Measurements from ENCODE around the gene WEE2.
"Not testable (repeated sequence)": the region's sequence is repeated elsewhere in the genome, so short reads cannot be mapped to it uniquely, and the experiment has no call there.

Gene WEE2

DNA sequence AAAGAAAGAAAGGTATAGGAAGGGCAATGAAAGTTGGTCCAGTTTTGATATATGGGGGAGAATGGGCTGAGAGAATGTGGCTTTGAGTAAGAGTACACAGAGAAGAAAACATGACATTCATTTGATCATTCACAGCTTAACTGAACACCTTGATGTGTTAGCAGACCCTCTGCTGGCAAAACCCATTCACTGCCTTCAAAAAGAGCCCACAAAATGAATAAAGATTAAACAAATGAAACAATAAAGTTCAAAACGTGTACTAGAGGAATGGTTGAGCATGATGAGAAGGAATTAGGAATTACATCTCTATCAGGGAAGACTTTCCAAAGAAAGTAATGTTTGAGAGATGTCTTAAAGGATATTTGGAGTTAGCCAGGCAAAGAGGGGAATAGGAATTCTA is 2.1 kb downstream of the WEE2 start:
- in situ Hi-C loops (cut with HindIII; ENCODE audit: low sequenced_read_pairs): no loop called here

DNA sequence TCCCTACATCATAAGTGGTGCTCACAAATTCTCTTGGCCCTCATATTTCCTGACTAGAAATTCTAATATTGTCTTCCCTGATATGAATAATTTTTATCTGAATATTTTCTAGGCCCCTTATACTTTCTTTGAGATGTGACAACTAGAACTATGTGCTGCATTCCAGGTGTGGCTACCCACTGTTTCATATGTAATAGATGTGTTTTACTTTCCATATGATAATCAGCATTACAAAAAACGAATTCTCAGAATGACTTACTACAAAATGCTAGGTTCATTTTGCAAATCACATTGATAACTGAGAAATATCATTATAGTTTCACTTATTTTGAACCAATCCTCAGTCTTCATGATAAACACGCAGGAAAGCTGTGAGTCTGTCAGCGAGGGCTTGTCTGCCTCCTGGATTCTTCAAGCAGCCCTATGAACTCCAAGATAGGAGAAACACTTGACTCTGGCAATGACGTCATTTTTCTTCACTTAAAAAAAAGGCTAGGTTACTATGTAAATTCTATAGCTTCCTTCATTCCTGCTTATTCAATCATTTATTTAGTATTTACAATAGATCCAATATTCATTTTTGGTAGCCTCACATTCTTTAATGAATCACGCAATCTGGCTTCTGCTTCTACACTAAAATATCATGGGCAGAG is 4.6 kb downstream of the WEE2 start:
- in situ Hi-C loops (cut with HindIII; ENCODE audit: low sequenced_read_pairs): no loop called here

DNA sequence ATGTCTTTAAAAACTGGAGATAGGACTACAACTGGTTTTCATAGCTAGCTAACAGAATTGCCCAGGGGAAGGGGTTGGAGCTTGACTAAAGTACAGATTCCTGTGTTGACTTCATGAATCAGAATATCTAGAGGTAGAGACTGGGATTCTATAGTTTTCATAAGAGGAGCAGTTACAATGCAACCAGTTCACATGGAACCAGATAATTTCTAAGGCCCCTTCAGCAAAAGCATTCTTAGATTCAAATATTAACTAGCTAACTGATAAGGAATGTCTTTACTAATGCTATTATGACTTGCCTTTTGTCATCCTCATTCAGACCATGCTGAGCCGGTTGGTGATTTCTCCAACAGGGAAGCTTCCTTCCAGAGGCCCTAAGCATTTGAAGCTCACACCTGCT is 5.7 kb downstream of the WEE2 start:
- in situ Hi-C loops (cut with HindIII; ENCODE audit: low sequenced_read_pairs): no loop called here

DNA sequence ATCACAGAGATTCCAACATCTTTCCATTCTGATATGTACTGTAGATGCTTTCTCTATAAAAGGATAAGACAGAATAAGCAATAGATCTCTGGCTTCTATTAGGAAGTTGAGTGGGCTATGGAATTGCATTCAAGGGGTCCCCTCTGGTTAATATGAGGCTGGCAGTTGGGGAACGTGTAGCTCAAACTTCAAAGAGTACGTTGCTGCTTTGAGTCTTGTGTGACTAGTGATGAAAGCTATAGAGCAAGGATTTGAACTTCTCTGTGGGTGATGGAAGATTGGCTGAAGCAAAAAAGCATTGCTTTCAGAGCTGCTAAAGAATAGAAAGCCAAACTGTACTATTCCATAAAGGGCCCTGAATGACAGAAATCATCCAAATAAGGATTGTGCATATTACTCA is 6.4 kb downstream of the WEE2 start:
- in situ Hi-C loops (cut with HindIII; ENCODE audit: low sequenced_read_pairs): no loop called here

DNA sequence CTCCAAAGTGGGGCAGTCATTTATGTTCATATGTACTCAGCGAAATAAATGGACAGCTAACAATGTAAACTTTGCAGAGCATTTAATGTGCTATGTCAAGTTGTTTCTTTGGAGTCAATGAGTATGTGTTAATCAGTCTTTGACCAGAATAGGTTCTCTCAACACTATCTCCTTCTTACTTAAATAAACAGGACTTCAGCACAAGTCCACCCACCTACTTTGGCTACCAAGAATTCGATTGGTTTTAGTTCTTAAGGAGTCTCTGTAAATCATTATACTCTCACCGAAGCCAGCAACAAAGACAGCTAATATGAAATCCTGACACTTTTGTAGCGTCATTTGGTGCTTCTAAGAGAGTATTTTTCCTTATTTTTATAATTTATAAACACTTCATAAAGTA is 6.9 kb downstream of the WEE2 start:
- in situ Hi-C loops (cut with HindIII; ENCODE audit: low sequenced_read_pairs): no loop called here

DNA sequence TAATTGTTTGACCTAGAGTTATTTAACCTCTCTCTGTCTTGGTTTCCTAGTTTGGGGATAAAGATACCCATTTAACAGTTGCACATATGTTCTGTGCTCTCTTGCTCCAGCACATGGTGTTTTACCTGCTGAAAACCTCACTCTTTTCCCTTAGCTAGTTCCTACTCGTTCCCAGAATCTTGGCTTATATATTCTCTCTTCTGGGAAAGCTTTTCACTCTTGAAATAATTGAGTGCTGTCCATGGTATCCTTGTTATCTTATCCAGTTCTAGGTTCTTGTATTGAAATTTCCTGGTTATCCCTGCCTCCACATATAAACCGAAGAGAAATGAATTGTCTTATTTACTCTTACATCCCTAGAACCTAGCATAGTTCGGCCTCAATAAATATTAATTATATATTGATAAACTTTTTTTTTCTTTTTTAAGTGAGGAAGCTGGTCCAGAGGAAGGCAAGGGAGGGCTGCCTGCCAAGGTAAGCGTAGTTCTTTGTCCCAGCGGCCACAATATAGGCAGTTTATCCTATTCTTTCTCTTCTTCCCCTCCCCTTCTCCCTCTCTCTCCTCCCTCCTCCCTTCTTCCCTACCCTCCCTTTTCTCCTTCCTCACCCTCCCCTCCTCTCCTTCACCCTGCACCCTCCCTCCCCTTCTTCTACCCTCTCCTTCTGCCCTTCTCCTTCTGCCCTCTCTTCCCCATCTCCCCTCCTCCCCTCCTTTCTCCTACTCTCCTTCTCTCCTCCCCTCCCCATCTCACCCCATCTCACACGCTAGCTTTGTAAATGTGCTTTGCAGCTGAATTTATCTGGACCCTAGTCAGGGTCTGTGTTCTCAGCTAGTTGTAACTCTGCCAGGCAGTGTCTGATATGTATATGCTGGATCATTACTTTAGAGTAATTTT is 7.9 kb downstream of the WEE2 start:
- in situ Hi-C loops (cut with HindIII; ENCODE audit: low sequenced_read_pairs): no loop called here

DNA sequence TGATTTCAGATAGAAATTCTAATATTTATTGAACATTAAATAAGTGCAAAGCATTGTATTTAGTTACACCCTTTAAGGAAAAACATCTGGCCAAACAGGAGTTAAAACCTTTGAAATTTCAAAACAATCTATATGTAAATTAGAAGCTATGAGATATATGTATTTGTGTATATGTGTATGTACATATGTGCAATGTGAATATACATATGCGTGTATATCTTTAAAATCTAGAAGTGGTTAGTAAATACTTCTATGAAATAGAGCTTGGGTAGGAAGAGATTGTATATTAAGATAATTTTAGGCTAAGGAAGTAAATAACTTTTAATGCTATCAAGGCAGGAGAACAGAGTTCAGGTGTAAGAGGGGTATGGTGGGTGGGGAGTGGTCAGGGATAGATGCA is 9.3 kb downstream of the WEE2 start:
- in situ Hi-C loops (cut with HindIII; ENCODE audit: low sequenced_read_pairs): no loop called here

DNA sequence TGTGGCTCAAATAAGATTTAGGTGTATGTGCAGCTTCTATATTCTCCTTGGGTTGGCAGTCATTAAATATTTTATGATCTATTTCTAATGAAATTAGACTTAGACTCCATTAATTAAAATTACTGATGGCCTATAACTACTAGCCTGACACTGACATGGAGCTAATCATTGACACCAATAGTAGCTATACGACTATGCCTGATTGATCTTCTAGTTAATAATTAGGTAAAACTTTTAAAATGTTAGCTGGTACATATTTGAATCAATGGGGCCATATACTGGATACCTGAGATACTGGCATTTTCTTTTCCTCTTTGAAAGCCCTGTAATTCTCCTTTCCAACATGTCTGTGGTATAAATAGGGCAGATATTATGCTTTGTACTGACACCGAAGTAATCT is 14.4 kb downstream of the WEE2 start:
- in situ Hi-C loops (cut with HindIII; ENCODE audit: low sequenced_read_pairs): no loop called here

DNA sequence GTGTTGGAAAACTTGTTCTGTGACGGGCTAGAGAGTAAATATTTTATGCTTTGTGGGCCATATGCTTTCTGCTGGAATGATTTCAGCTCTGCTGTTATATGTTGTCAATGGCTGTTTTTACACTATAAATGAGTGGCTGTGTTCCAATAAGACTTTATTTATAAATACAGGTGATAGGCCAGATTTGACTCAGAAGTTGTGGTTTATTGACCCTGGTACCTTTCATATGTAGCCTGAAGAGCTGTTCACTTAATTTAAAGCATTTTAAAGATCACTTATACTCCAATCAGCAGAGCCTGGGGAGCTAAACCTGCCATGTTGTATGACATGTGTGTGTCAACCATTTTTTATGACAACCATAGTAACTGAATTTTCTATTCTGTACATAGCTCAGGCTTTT is 20.9 kb downstream of the WEE2 start:
- in situ Hi-C loops (cut with HindIII; ENCODE audit: low sequenced_read_pairs): no loop called here

DNA sequence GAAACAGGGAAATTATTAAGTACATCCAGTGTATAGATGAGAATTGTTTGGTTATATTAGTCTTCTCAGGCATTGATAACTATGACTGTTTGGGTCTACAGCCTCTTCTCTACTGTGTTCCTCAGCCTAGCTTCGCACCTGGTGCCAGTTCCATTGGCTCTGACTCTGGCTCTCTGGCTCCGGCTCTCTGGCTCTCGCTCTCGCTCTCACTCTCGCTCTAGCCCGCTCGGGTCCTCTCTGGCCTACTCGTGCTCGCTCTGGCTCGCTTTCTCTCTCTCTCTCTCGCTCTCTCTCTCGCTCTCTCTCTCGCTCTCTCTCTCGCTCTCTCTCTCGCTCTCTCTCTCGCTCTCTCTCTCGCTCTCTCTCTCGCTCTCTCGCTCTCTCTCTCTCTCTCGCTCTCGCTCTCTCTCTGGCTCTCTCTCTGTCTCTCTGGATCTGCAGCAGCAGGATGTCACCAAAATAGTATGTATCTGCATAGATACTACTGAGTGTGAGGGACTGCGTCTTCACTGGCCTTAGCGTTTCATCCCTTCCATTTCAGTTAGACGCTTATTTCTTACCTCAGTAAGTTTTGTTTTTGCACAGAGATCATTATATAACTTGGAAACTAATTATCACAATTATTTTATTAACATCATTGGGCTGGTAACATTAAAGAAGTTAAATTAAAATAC is 23.5 kb downstream of the WEE2 start:
- in situ Hi-C loops (cut with HindIII; ENCODE audit: low sequenced_read_pairs): no loop called here

DNA sequence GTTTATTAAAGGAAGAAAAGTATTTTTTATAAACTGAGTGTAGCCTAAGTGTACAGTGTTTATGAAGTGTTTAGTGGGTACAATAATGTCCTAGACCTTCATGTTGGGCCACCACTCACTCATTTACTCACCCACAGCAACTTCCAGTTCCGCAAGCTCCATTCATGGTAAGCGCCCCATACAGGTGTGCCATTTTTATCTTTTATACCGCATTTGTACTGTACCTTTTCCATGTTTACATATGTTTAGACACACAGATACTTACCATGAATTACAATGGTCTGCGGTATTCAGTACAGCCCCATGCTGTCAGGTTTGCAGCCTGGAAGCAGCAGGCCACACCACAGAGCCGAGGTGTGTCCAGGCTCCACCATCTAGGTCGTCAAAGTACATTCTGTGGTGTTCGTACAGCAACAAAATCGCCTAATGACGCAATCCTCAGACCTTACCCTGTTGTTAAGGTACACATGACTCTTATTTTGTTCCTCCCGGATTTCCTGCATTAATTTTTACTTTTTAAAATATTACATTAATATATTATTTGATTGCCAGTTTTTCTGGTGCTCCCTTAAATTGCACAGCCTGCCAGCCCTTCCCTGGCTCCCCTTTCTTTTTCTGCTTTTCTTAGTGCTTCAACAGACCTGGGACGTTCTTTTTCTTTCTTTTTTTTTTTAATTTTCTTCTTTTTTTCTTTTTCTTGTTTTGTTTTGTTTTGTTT is 29.1 kb downstream of the WEE2 start:
- in situ Hi-C loops (cut with HindIII; ENCODE audit: low sequenced_read_pairs): no loop called here

DNA sequence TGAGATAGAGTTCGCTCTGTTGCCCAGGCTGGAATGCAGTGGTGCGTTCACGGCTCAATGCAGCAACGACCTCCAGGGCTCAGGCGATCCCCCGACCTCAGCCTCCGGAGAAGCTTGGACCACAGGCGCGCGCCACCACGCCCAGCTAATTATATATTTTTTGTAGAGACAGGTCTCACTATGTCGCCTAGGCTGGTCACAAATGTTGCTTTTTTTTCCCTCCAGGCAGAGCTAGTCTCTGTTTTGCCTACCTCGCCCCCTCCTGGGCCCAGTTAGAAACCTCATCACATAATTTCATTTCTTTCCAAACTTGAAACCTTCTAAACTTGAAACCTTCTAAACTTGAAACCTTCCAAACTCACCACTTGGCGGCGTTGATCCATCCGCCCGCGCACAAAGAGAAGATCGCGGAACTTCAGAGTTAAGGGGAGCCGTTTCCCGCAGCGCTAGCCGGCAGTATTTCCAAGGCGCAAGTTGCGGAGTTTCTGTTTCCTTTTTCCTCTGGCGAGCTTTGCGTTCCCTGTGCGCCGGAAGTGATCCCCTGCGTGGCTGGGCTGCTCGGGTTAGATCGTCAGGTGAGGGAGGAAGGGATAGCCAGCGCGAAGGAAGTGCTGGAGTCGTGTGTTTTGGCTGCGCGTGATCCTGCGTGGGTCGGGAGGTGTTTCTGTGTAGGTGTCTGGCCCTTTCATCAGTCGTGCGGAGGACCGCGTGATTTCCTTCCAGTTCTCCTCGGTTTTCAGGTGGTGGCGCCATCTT is 29.9 kb downstream of the WEE2 start, which contains the start of gene SSBP1:
SSBP1 (plus strand) TSS at position 523 of the 756 bp plus-strand sequence. CDS start 809 bp downstream, outside the sequence.
- in situ Hi-C loops (cut with HindIII; ENCODE audit: low sequenced_read_pairs): no loop called here

DNA sequence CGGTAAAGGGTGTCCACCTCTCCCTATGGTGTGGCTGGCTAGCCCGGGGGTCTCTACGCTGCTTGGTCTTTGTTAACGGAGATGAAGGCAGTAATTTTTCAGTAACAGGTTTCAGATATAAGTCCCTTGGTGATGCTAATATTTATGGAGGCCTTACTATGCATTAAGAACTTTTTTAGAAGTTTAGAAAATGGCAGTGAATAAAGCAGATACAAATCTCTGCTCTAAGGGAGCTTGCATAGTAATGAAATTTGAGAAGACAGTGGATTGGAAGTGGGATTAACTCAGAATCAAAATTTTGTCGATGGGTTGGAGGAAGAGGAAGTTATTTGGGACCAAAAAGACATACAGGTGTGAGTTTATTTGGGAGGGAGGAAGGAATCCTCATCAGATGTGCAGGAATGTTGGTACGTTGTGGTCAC is 30.4 kb downstream of the WEE2 start:
- in situ Hi-C loops (cut with HindIII; ENCODE audit: low sequenced_read_pairs): no loop called here

DNA sequence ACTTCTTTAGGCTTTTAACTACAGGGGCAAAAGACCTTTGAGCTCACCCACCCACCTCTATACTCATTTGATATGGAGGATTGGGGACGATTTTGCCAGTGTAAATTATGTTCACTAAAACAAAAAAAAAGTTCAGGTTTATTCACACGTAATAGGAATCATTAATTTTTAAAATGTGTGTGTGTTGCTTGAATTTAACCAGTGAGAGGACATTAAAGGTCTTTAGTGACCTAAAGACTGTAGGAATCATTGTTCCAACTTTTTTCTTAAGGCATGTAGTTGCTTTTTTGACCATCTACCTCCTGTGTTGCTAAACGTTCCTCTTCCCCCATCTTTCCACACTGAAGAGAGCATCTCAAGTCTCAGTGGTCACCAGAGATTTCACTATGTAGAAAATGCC is 31.1 kb downstream of the WEE2 start:
- in situ Hi-C loops (cut with HindIII; ENCODE audit: low sequenced_read_pairs): no loop called here

DNA sequence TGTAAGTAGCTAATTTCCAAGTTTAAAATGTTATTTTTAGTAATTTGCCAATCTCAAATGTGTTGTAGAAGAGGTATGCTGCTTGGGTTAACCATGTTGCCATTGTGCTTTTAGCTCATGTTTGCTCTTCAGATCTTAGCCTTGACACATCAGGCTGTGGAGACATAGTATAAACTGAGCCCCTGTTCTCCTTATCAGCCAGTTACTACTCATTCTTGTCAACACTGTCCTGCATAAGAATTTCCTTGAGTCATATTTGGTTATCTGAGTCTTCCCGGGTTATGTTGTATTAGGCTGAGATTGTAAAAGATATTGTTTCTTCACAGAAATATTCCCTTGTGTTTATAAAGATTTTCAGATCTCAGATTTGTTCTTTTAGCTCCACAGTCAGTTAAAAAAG is 34.1 kb downstream of the WEE2 start:
- in situ Hi-C loops (cut with HindIII; ENCODE audit: low sequenced_read_pairs): no loop called here

DNA sequence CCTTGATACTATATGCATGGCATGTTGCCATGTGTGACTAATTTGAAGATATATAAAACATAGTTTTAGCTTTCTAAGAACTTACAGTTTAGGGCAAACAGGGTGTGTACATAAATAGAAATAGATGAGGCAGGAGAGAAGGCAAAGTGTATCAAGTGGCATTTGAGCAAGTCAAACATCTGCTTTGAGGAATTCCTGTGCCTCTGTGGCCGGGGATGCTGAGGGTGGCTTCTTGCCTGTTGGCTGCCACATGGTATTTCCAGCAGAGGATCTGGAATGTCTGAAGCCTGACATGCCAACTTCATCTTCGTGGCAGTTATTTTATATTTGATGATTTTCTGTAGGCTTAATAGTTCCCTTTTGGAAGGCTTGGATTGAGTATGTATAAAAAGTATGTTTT is 36.0 kb downstream of the WEE2 start:
- in situ Hi-C loops (cut with HindIII; ENCODE audit: low sequenced_read_pairs): no loop called here

DNA sequence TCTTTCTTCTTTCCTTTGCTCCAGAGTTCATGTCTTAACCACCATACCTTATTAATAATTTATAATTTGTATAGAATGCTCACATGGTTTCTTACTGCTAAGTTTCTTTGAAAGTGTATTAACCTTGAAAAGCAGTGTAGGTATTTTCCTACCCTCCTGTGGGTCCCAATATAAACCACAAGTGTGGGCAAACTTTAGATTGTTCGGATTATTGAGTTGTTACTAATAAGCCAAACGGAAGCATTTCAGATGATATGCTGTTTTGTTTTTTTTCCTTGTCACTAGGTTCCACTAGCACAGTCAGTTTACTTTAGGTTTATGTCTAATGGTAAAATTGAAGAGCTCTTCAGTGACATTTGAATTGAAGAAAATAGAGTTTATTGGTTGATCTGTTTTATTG is 40.2 kb downstream of the WEE2 start:
- in situ Hi-C loops (cut with HindIII; ENCODE audit: low sequenced_read_pairs): no loop called here

DNA sequence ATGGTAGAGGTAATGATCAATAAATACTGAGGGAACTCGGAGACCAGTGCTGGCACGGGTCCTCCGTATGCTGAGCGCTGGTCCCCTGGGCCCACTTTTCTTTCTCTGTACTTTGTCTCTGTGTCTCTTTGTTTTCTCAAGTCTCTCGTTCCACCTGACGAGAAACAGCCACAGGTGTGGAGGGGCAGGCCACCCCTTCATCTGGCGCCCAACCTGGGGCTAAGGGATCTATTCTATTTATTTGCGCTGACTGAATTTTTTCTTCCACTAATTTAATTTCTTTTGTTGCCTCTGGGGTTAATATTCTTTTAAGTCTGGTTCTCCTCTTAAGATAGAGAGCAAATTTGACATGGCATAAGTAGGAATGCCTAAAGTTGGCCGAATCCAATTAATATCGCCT is 43.8 kb downstream of the WEE2 start:
- in situ Hi-C loops (cut with HindIII; ENCODE audit: low sequenced_read_pairs): not testable (repeated sequence)

DNA sequence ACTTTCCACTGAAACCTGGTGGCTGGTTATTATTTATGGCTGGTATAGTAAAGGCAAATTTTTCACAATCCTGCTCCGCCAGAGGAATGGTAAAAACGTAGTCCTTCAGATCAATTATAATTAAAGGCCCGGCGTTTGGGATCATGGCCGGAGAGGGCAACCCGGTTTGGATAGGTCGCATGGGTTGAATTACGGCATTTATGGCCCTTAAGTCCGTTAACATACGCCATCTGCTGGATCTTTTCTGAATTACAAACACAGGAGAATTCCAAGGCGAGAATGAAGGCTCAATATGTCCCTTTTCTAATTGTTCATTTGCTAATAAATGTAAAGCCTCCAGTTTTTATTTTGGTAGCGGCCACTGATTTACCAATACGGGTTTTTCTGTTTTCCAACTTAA is 44.5 kb downstream of the WEE2 start:
- in situ Hi-C loops (cut with HindIII; ENCODE audit: low sequenced_read_pairs): no loop called here

DNA sequence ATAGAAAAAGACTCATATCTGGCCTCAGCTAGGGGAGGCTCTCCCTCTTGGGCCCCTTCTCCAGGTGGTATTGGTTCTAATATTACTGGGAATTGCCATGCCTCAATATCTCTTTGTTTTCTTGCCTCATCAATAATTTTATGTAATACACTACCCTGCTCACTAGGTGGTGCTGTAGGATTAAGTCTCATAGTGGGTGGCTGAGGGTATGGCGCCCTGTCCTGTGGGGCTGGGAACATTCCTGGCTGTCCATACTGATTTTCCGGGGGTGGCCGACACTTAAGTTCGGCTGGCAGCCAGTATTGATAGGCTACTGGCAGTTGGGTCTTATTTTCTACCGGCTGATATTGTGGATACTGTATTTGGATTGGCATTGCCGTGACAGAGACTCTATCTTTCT is 46.8 kb downstream of the WEE2 start:
- in situ Hi-C loops (cut with HindIII; ENCODE audit: low sequenced_read_pairs): no loop called here

Data from DLD1 (cell line).